HEK293T (cell line): ENCODE measurements around the gene ATAD3A.
"Not testable (repeated sequence)": the region's sequence is repeated elsewhere in the genome, so short reads cannot be mapped to it uniquely, and the experiment has no call there.

Experiments used
- BHLHE40 ChIP-seq: fragments of 450-650 bp; IDR thresholded peaks from 2 replicates; pipeline ENCODE4 v1.6.1; 2016; ENCODE audit warnings: mild to moderate bottlenecking, moderate library complexity, borderline replicate concordance
- FOXA1 ChIP-seq: fragments of 450-650 bp; IDR thresholded peaks from 2 replicates; pipeline ENCODE4 v1.6.1; 2016; ENCODE audit warnings: mild to moderate bottlenecking
- FOXK2 ChIP-seq: fragments of 450-650 bp; IDR thresholded peaks from 2 replicates; pipeline ENCODE4 v1.6.1; 2016; ENCODE audit warnings: mild to moderate bottlenecking
- FOXM1 ChIP-seq: fragments of 450-650 bp; IDR thresholded peaks from 2 replicates; pipeline ENCODE4 v1.6.1; 2017; ENCODE audit warnings: mild to moderate bottlenecking, borderline replicate concordance
- L3MBTL2 ChIP-seq: fragments of 450-650 bp; conservative IDR thresholded peaks from 2 replicates; pipeline ENCODE4 v1.6.1; 2016; ENCODE audit warnings: mild to moderate bottlenecking
- SP1 ChIP-seq: fragments of 450-650 bp; IDR thresholded peaks from 2 replicates; pipeline ENCODE4 v1.6.1; 2017
- ZNF384 ChIP-seq: fragments of 450-650 bp; IDR thresholded peaks from 2 replicates; pipeline ENCODE4 v1.6.1; 2016
- TF ChIP-seq, protein P1 (sequence below): fragments of 450-650 bp; IDR thresholded peaks from 2 replicates; pipeline ENCODE4 v1.6.1; 2016

DNA sequence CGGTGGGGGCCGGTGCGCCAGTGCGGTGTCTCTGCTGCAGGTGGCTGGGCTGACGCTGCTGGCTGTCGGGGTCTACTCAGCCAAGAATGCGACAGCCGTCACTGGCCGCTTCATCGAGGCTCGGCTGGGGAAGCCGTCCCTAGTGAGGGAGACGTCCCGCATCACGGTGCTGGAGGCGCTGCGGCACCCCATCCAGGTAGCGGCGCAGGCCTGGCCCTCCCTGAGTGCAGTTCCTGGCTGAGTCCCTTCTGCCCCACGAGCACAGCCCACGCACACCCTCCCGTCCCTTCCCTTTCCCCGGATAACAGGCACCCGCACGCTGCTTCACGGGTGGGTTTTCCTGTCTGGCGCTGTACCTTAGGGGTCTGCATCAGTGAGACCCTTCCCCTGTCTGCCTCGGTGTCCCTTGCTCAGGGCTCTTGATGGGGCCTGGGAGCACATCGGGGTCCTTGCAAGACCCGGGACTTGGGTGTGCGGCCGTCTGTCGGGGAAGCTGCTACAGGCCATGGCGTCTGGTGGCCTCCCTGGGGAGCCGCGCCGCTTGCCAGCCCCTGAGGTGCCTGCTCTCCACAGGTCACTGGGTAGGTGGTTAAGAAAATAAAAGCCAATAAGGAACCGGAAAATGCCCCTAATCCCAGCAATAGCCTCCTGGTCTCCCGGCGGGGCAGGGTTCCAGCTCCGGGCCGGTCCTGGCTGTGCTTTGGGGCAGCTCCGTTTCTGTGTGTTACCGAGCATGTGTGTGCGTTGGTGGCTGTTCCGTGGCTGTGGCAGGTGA is 26.8 kb upstream of the ATAD3A start:
- not testable (repeated sequence) for TF ChIP-seq ZNF384, SP1, FOXA1, L3MBTL2, FOXK2, FOXM1, BHLHE40
- TF ChIP-seq, protein P1, sequence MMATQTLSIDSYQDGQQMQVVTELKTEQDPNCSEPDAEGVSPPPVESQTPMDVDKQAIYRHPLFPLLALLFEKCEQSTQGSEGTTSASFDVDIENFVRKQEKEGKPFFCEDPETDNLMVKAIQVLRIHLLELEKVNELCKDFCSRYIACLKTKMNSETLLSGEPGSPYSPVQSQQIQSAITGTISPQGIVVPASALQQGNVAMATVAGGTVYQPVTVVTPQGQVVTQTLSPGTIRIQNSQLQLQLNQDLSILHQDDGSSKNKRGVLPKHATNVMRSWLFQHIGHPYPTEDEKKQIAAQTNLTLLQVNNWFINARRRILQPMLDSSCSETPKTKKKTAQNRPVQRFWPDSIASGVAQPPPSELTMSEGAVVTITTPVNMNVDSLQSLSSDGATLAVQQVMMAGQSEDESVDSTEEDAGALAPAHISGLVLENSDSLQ = not testable (repeated sequence)
